WTC11 (cell line): ENCODE measurements around the gene CNTRL. TPM values are rescaled to one million over a fixed set of nuclear protein-coding genes. Genes with fewer than 3 reads are reported as not detected.

Source experiments
- ATAC-seq: fragments of 200-7000 bp; cut with Tn5 transposase; 2 replicates; pipeline ENCODE4 v1.10.0; 2021; ENCODE audit warnings: mild to moderate bottlenecking, moderate library complexity
- Bru-seq: library from RNA; stranded (reverse); fragments of 400-500 nt; gene quantifications from one replicate; lab custom pipeline; 2021; lab: Mats Ljungman, UMichigan
- CTCF ChIA-PET: fragments of 300-600 bp; sonication (Branson Sonifier 250); formaldehyde crosslinking; loops from one replicate; lab custom pipeline; 2021; ENCODE audit warnings: antibody characterized with exemption; lab: Charles Lee
- POLR2A ChIA-PET: fragments of 350-600 bp; sonication (Branson Sonifier 250); formaldehyde crosslinking; loops from one replicate; lab custom pipeline; 2021; ENCODE audit warnings: antibody characterized with exemption; lab: Charles Lee
- DNase-seq: peaks from one replicate; pipeline ENCODE4 v3.0.0; 2021; ENCODE audit warnings: low spot score
- H3K27ac Mint-ChIP-seq: 2 replicates; pipeline ENCODE4 v1.8.0; 2021; ENCODE audit warnings: mixed read lengths
- H3K27me3 Mint-ChIP-seq: 2 replicates; pipeline ENCODE4 v1.8.0; 2021; ENCODE audit warnings: low read depth, mild to moderate bottlenecking, moderate library complexity, mixed read lengths
- H3K36me3 Mint-ChIP-seq: 2 replicates; pipeline ENCODE4 v1.8.0; 2021; ENCODE audit warnings: mixed read lengths
- H3K4me1 Mint-ChIP-seq: 2 replicates; pipeline ENCODE4 v1.8.0; 2022; ENCODE audit warnings: mixed read lengths
- H3K4me3 Mint-ChIP-seq: 2 replicates; pipeline ENCODE4 v1.8.0; 2021; ENCODE audit warnings: mild to moderate bottlenecking, moderate library complexity, mixed read lengths
- H3K9me3 Mint-ChIP-seq: 2 replicates; pipeline ENCODE4 v1.8.0; 2021; ENCODE audit warnings: mixed read lengths
- AR ChIP-seq: fragments of 250-450 bp; sonication (Bioruptor Pico); IDR thresholded peaks from 2 replicates; pipeline ENCODE4 v1.9.0; 2021; ENCODE audit warnings: mild to moderate bottlenecking
- ATF3 ChIP-seq: sonication (generic); formaldehyde crosslinking; conservative IDR thresholded peaks from 2 replicates; pipeline ENCODE4 v1.8.1; 2022; ENCODE audit warnings: mild to moderate bottlenecking, missing genetic modification reagents
- CBFB ChIP-seq: sonication (generic); formaldehyde crosslinking; IDR thresholded peaks from 2 replicates; pipeline ENCODE4 v1.8.1; 2022; ENCODE audit warnings: mild to moderate bottlenecking, low read depth, missing genetic modification reagents
- CREM ChIP-seq: sonication (generic); formaldehyde crosslinking; IDR thresholded peaks from 2 replicates; pipeline ENCODE4 v1.8.1; 2022; ENCODE audit warnings: mild to moderate bottlenecking, missing genetic modification reagents, moderate library complexity
- FOXK1 ChIP-seq: sonication (generic); formaldehyde crosslinking; IDR thresholded peaks from 2 replicates; pipeline ENCODE4 v1.8.0; 2022; ENCODE audit warnings: mild to moderate bottlenecking, moderate library complexity, missing genetic modification reagents
- HMGXB4 ChIP-seq: sonication (generic); formaldehyde crosslinking; IDR thresholded peaks from 2 replicates; pipeline ENCODE4 v1.8.1; 2023; ENCODE audit warnings: mild to moderate bottlenecking, moderate library complexity, missing genetic modification reagents
- MYBL2 ChIP-seq: sonication (generic); formaldehyde crosslinking; IDR thresholded peaks from 2 replicates; pipeline ENCODE4 v1.8.1; 2023; ENCODE audit warnings: mild to moderate bottlenecking, moderate library complexity, missing genetic modification reagents
- NFYB ChIP-seq: sonication (generic); formaldehyde crosslinking; conservative IDR thresholded peaks from 2 replicates; pipeline ENCODE4 v1.8.0; 2022; ENCODE audit warnings: low read depth, missing genetic modification reagents
- NR1H2 ChIP-seq: sonication (generic); formaldehyde crosslinking; IDR thresholded peaks from 2 replicates; pipeline ENCODE4 v1.9.0; 2021; ENCODE audit warnings: mild to moderate bottlenecking, moderate library complexity, missing genetic modification reagents
- RORB ChIP-seq: fragments of 250-450 bp; sonication (Bioruptor Pico); IDR thresholded peaks from 2 replicates; pipeline ENCODE4 v1.9.0; 2021; ENCODE audit warnings: mild to moderate bottlenecking
- SMAD3 ChIP-seq: sonication (generic); formaldehyde crosslinking; IDR thresholded peaks from 2 replicates; pipeline ENCODE4 v1.8.0; 2022; ENCODE audit warnings: missing genetic modification reagents, mild to moderate bottlenecking, borderline replicate concordance
- USF1 ChIP-seq: sonication (generic); formaldehyde crosslinking; IDR thresholded peaks from 2 replicates; pipeline ENCODE4 v1.8.0; 2022; ENCODE audit warnings: mild to moderate bottlenecking, missing genetic modification reagents
- ZNF138 ChIP-seq: sonication (generic); formaldehyde crosslinking; conservative IDR thresholded peaks from 2 replicates; pipeline ENCODE4 v1.8.1; 2022; ENCODE audit warnings: mild to moderate bottlenecking, moderate library complexity, missing genetic modification reagents
- ZNF219 ChIP-seq: sonication (generic); formaldehyde crosslinking; IDR thresholded peaks from 2 replicates; pipeline ENCODE4 v1.8.0; 2023; ENCODE audit warnings: missing genetic modification reagents, mild to moderate bottlenecking, borderline replicate concordance
- ZNF512 ChIP-seq: sonication (generic); formaldehyde crosslinking; IDR thresholded peaks from 2 replicates; pipeline ENCODE4 v1.8.1; 2022; ENCODE audit warnings: missing genetic modification reagents, borderline replicate concordance
- ZNF532 ChIP-seq: fragments of 250-450 bp; sonication (Bioruptor Pico); IDR thresholded peaks from 2 replicates; pipeline ENCODE4 v1.9.0; 2021; ENCODE audit warnings: mild to moderate bottlenecking, borderline replicate concordance
- ZSCAN18 ChIP-seq: fragments of 250-450 bp; sonication (Bioruptor Pico); IDR thresholded peaks from 2 replicates; pipeline ENCODE4 v2.1.2; 2022; ENCODE audit warnings: mild to moderate bottlenecking, moderate library complexity
- long read RNA-seq, 3 experiments: library from RNA in 1 of 3; library from capped mRNA in 1 of 3; library from polyadenylated mRNA in 1 of 3; unstranded in 2 of 3; stranded (forward) in 1 of 3; transcript quantifications; one replicate each; pipeline ENCODE4 v2.0.0, GENCODE V29; 2021
- total RNA-seq: library from RNA; stranded (reverse); gene quantifications from 3 replicates; pipeline ENCODE4 v1.2.3, GENCODE V29; 2021
- TF ChIP-seq, protein P1 (sequence below): sonication (generic); formaldehyde crosslinking; IDR thresholded peaks from 2 replicates; pipeline ENCODE4 v1.8.1; 2022; ENCODE audit warnings: mild to moderate bottlenecking, missing genetic modification reagents, moderate library complexity, borderline replicate concordance
- TF ChIP-seq, protein P2 (sequence below): sonication (generic); formaldehyde crosslinking; IDR thresholded peaks from 2 replicates; pipeline ENCODE4 v1.8.0; 2022; ENCODE audit warnings: mild to moderate bottlenecking, missing genetic modification reagents

CNTRL gene
- total RNA-seq (13.2 to 14.2 TPM (median 13.3 TPM) in 3 replicates), Bru-seq, nascent RNA (percentile 55 among the genes with signal in this experiment)
- long read RNA-seq, experiment 1, full-length matches to known transcripts = 2 of 33 reads
- long read RNA-seq, experiment 1, partial matches to known transcripts = 10 of 33 reads
- long read RNA-seq, experiment 1, other reads (novel, unspliced or antisense) = 21 of 33 reads
- long read RNA-seq, experiment 2, partial matches to known transcripts = 2 of 9 reads
- long read RNA-seq, experiment 2, other reads (novel, unspliced or antisense) = 7 of 9 reads
- long read RNA-seq, experiment 3, partial matches to known transcripts = 5 of 7 reads
- long read RNA-seq, experiment 3, other reads (novel, unspliced or antisense) = 2 of 7 reads

- CTCF ChIA-PET = interaction anchor here (1.0 to 2.1 kb wide), 5 partner anchors 15 to 94 kb away, joined by 3 to 8 read pairs (median 3); no protein-coding TSS in a partner anchor
- peak; percentile 81 for ATAC-seq
- Mint-ChIP-seq H3K9me3 (no peaks in the 10 kb centered on the region), H3K27me3 (peaks cover 74% of the 10 kb centered on the region), H3K4me1 (peaks cover 23% of the 10 kb centered on the region), H3K4me3 (peak within 1 kb of the TSS; percentile 90), H3K27ac (peak within 1 kb of the TSS; percentile 91), H3K36me3 (no peaks in the 10 kb centered on the region)
- POLR2A ChIA-PET = interaction anchor here (0.9 kb wide), 1 partner anchor 281 kb away, joined by 3 read pairs; the partner anchor contains the start of gene FBXW2
- peak; percentile 88 for DNase-seq
- TF ChIP-seq ZSCAN18 (CRISPR knock-in tag) (no peak), AR (CRISPR knock-in tag) (no peak), NFYB (CRISPR knock-in tag) (peak; percentile 51), ZNF512 (CRISPR knock-in tag) (no peak), RORB (CRISPR knock-in tag) (no peak), USF1 (CRISPR knock-in tag) (peak; percentile 69), ATF3 (peak; percentile 84), NR1H2 (CRISPR knock-in tag) (no peak), HMGXB4 (CRISPR knock-in tag) (peak; percentile 98), FOXK1 (CRISPR knock-in tag) (peak; percentile 91), MYBL2 (peak; percentile 96), ZNF138 (CRISPR knock-in tag) (peak; percentile 95), ZNF532 (CRISPR knock-in tag) (no peak), CBFB (CRISPR knock-in tag) (0 out of 2 replicates have a peak, but pooled peaks have one; percentile 61), CREM (CRISPR knock-in tag) (peak; percentile 88), SMAD3 (CRISPR knock-in tag) (peak; percentile 93), ZNF219 (CRISPR knock-in tag) (peak; percentile 60; the same call in 1 of the 2 replicates)
- TF ChIP-seq, protein P1, sequence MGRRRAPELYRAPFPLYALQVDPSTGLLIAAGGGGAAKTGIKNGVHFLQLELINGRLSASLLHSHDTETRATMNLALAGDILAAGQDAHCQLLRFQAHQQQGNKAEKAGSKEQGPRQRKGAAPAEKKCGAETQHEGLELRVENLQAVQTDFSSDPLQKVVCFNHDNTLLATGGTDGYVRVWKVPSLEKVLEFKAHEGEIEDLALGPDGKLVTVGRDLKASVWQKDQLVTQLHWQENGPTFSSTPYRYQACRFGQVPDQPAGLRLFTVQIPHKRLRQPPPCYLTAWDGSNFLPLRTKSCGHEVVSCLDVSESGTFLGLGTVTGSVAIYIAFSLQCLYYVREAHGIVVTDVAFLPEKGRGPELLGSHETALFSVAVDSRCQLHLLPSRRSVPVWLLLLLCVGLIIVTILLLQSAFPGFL (CRISPR knock-in tag) = no peak; the same call in 1 of the 2 replicates
- TF ChIP-seq, protein P2, sequence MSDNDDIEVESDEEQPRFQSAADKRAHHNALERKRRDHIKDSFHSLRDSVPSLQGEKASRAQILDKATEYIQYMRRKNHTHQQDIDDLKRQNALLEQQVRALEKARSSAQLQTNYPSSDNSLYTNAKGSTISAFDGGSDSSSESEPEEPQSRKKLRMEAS (CRISPR knock-in tag) = peak; percentile 99
These were observed at the start of gene CNTRL for GRCh38 chr9:121074370-121075250. Gene CNTRL, plus strand, starts transcription at chr9:121074955. Its CDS starts 13,372 bp downstream, at chr9:121088327.
